GM12874 (cell line): ENCODE data around the gene NSUN2.

Source experiments
- TF ChIP-seq, protein P1 (sequence below): IDR thresholded peaks from 2 replicates; pipeline ENCODE4 v1.5.1; 2011; ENCODE audit warnings: low read depth, mild to moderate bottlenecking, control low read depth, low read length, moderate library complexity; ENCODE audit not compliant: insufficient read depth

The NSUN2 gene

DNA sequence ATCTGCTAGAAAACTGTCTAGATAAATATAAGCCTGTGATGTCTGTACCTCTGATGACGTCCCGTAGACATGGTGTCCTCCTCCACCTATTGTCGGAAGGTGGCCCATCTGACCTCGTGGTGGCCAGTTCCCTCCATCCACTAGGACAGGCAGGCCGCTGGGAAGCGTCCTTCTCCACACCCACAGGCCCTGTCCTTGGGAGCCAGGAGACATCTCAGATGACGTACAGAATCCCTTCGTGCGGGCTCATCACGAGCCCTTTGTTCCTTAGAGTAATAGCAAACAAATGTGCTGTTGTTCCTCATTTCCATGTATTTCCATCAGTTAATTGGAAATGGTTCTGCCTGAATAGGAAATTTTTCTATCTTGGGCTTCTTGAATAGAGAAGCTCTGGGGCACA lies 42.0 kb upstream of the NSUN2 start:
- TF ChIP-seq, protein P1, sequence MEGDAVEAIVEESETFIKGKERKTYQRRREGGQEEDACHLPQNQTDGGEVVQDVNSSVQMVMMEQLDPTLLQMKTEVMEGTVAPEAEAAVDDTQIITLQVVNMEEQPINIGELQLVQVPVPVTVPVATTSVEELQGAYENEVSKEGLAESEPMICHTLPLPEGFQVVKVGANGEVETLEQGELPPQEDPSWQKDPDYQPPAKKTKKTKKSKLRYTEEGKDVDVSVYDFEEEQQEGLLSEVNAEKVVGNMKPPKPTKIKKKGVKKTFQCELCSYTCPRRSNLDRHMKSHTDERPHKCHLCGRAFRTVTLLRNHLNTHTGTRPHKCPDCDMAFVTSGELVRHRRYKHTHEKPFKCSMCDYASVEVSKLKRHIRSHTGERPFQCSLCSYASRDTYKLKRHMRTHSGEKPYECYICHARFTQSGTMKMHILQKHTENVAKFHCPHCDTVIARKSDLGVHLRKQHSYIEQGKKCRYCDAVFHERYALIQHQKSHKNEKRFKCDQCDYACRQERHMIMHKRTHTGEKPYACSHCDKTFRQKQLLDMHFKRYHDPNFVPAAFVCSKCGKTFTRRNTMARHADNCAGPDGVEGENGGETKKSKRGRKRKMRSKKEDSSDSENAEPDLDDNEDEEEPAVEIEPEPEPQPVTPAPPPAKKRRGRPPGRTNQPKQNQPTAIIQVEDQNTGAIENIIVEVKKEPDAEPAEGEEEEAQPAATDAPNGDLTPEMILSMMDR = no peak

DNA sequence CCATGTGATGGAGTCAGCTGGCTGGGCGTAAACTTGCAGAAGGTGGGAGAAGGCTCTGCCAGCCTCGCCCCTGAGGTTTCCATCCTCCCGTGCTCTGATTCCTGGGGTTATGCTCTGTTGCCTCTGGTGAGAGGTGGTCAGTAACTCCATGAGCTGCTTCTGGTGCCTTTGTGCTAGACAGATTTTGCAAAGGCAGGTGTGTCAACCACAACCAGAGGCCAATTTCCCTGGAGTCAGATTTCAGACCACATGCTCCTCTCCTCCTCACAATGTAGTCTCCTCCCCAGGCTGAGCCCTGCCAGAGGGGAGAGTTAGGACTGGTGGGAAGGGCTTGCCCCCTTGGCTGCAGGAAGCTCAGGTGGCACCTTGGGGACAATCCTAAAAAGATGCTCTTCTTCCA lies 41.6 kb upstream of the NSUN2 start:
- TF ChIP-seq, protein P1 = no peak

DNA sequence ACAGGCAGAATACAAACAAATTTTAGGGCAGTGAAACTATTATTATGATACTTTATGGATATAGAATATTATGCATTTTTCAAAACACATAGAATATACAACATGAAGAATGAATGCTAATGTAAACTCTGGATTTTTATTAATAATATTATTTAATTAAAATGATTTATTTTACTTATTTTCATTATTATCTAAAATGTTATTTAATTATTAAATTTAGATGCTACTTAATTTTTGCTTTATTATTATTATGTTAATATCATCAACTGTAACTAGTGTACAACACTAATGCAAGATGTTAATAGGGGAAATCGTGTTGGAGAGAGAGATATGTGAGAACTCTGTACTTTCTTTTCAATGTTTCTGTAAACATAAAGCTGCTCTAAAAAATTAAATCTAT lies 41.1 kb upstream of the NSUN2 start:
- TF ChIP-seq, protein P1 = no peak

DNA sequence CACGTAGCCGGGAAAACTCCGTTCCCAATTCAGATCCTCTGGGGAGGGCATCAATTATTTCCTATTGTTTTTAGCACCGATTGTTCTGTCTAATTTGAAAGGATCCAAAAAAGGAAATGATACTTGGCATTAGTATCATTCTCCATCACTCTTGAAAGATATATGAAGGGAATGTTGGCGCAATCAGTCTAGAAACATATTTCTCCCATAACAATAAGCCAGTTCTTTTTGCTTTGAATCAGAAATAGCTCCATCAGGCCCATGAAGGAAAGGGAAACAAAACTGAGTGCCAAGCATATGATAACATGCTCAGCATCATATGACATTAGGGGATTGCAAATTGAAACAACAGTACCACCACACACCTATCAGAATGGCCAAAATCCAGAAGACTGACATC lies 40.2 kb upstream of the NSUN2 start:
- TF ChIP-seq, protein P1 = no peak

DNA sequence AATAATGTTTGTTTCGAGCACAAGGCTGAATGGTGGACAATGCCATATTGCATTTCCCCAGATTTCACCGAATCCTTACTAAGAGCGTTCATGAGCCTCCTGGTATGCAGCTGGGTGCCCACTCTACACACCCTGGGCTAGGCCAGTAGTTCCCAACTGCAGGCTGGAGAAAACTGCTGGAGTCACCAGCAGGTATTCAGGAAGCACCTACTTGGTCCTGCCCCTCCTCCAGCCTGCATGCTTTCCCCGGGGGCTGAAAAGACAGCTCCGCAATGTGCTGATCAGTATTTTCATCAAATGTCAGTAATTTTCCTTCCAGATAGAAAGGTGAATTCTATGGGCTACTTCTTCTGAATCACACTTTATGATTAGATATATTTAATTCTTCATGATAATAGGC lies 34.8 kb upstream of the NSUN2 start:
- TF ChIP-seq, protein P1 = no peak

DNA sequence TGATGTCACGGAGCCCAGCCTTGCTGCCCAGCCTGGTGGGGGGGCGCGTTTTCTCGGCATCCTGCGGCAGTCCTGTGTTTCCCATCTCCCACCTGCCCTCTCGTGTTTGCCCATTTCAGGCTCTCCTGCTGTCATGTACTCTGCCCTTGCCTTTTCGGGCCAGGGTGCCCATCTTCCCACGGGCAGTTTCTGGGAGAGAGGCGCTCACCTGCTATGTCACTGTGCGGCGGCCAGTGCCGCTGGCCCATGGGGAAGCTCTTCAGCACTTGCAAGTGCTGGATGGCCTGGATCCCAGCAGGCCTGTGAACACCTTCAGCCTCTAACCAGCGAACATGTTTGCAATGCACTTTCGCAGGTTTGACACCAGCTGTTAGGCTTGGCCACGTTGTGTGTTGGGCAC lies 33.9 kb upstream of the NSUN2 start:
- TF ChIP-seq, protein P1 = no peak

DNA sequence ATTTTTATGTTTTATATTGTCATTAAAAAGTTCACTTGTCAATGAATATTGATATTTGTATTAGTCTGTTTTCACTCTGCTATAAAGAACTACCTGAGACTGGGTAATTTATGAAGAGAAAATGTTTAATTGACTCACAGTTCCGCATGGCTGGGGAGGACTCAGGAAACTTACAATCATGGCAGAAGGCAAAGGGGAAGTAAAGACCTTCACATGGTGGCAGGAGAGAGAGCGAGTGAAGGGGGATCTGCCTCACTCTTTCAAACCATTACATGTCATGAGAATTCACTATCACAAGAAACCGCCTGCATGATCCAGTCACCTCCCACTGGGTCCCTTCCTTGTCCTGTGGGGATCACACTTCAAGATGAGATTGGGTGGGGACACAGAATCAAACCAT lies 27.8 kb upstream of the NSUN2 start:
- TF ChIP-seq, protein P1 = no peak
